NCI-H146 treated with DMSO at 0.1 percent for 48 hours (cell line): ENCODE results near the gene ERC1.

ENCODE experiments used
- DNase-seq: peaks from one replicate; lab custom pipeline; 2025; ENCODE audit not compliant: unreplicated experiment; lab: John Stamatoyannopoulos, UW

ERC1 gene

GRCh38 chr12:1467710-1468109, 476.7 kb downstream of the ERC1 start:
- no peak for DNase-seq

GRCh38 chr12:1469070-1469469, 478.0 kb downstream of the ERC1 start:
- DNase-seq = no peak

GRCh38 chr12:1470051-1470450, 479.0 kb downstream of the ERC1 start:
- DNase-seq = no peak

- DNase-seq = no peak
Measured at GRCh38 chr12:1471224-1471623, 480.2 kb downstream of the ERC1 start.

- DNase-seq = no peak
Measured at GRCh38 chr12:1473418-1473817, 482.4 kb downstream of the ERC1 start.

GRCh38 chr12:1474041-1474573, 483.1 kb downstream of the ERC1 start:
- no peak for DNase-seq

GRCh38 chr12:1474574-1475153, 483.6 kb downstream of the ERC1 start:
- no peak for DNase-seq

- DNase-seq = no peak
Measured at GRCh38 chr12:1479645-1480044, 488.6 kb downstream of the ERC1 start.

GRCh38 chr12:1481326-1481725, 490.3 kb downstream of the ERC1 start:
- DNase-seq = no peak

GRCh38 chr12:1481906-1482305, 490.9 kb downstream of the ERC1 start:
- no peak for DNase-seq

GRCh38 chr12:1488908-1489381, 497.9 kb downstream of the ERC1 start:
- DNase-seq = no peak

- DNase-seq = no peak
Measured at GRCh38 chr12:1491983-1492697, 501.1 kb downstream of the ERC1 start.

- DNase-seq = no peak
Measured at GRCh38 chr12:1493781-1494565, 502.9 kb downstream of the ERC1 start.

GRCh38 chr12:1494856-1495255, 503.8 kb downstream of the ERC1 start:
- DNase-seq = no peak

GRCh38 chr12:1496162-1496900, 505.3 kb downstream of the ERC1 start:
- DNase-seq = no peak

- no peak for DNase-seq
Measured at GRCh38 chr12:1497161-1497560, 506.1 kb downstream of the ERC1 start.

GRCh38 chr12:1498199-1498740, 507.2 kb downstream of the ERC1 start:
- DNase-seq = no peak

- DNase-seq = no peak
Measured at GRCh38 chr12:1499351-1499750, 508.3 kb downstream of the ERC1 start.

- no peak for DNase-seq
Measured at GRCh38 chr12:1500095-1500801, 509.2 kb downstream of the ERC1 start.

GRCh38 chr12:1501001-1501400, 510.0 kb downstream of the ERC1 start:
- no peak for DNase-seq
